ENCODE measurements around the gene NSF.
"Not testable (repeated sequence)": the region's sequence is repeated elsewhere in the genome, so short reads cannot be mapped to it uniquely, and the experiment has no call there.

NSF gene

GRCh38 chr17:46632146-46632545, 41.7 kb downstream of the NSF start:
- DNase-seq = not testable (repeated sequence)

- not testable (repeated sequence) for DNase-seq
Measured at GRCh38 chr17:46634844-46635243, 44.4 kb downstream of the NSF start.

GRCh38 chr17:46641861-46642656, 51.6 kb downstream of the NSF start:
- not testable (repeated sequence) for DNase-seq

GRCh38 chr17:46647251-46647650, 56.8 kb downstream of the NSF start:
- DNase-seq = not testable (repeated sequence)

GRCh38 chr17:46647688-46648278, 57.3 kb downstream of the NSF start:
- DNase-seq = not testable (repeated sequence)

GRCh38 chr17:46649246-46649645, 58.8 kb downstream of the NSF start:
- not testable (repeated sequence) for DNase-seq

GRCh38 chr17:46652024-46652643, 61.7 kb downstream of the NSF start:
- DNase-seq = not testable (repeated sequence)

GRCh38 chr17:46658235-46658634, 67.8 kb downstream of the NSF start:
- DNase-seq = not testable (repeated sequence)

GRCh38 chr17:46659702-46660101, 69.2 kb downstream of the NSF start:
- not testable (repeated sequence) for DNase-seq

- not testable (repeated sequence) for DNase-seq
Measured at GRCh38 chr17:46663123-46663522, 72.7 kb downstream of the NSF start.

GRCh38 chr17:46663552-46663951, 73.1 kb downstream of the NSF start:
- DNase-seq = not testable (repeated sequence)

- not testable (repeated sequence) for DNase-seq
Measured at GRCh38 chr17:46665969-46666368, 75.5 kb downstream of the NSF start.

GRCh38 chr17:46670789-46671188, 80.3 kb downstream of the NSF start:
- DNase-seq = not testable (repeated sequence)

GRCh38 chr17:46672777-46673176, 82.3 kb downstream of the NSF start:
- DNase-seq = not testable (repeated sequence)

GRCh38 chr17:46677819-46678218, 87.3 kb downstream of the NSF start:
- not testable (repeated sequence) for DNase-seq

- not testable (repeated sequence) for DNase-seq
Measured at GRCh38 chr17:46683653-46684052, 93.2 kb downstream of the NSF start.

GRCh38 chr17:46685284-46685683, 94.8 kb downstream of the NSF start:
- not testable (repeated sequence) for DNase-seq

- not testable (repeated sequence) for DNase-seq
Measured at GRCh38 chr17:46692196-46692595, 101.7 kb downstream of the NSF start.

- DNase-seq = not testable (repeated sequence)
Measured at GRCh38 chr17:46693283-46693682, 102.8 kb downstream of the NSF start.

GRCh38 chr17:46696522-46696921, 106.1 kb downstream of the NSF start:
- DNase-seq = not testable (repeated sequence)

GRCh38 chr17:46699014-46699413, 108.5 kb downstream of the NSF start:
- not testable (repeated sequence) for DNase-seq

GRCh38 chr17:46717999-46718398, 127.5 kb downstream of the NSF start:
- no peak for DNase-seq

- DNase-seq = no peak
Measured at GRCh38 chr17:46719891-46720290, 129.4 kb downstream of the NSF start.

- no peak for DNase-seq
Measured at GRCh38 chr17:46720408-46720807, 129.9 kb downstream of the NSF start.
